Amniotic epithelial cell (primary cell): ENCODE results near the gene FIGN.

Experiments used
- DNase-seq: peaks from one replicate; pipeline ENCODE4 v3.0.0-alpha.2; 2010; ENCODE audit warnings: low read depth

FIGN gene

DNA sequence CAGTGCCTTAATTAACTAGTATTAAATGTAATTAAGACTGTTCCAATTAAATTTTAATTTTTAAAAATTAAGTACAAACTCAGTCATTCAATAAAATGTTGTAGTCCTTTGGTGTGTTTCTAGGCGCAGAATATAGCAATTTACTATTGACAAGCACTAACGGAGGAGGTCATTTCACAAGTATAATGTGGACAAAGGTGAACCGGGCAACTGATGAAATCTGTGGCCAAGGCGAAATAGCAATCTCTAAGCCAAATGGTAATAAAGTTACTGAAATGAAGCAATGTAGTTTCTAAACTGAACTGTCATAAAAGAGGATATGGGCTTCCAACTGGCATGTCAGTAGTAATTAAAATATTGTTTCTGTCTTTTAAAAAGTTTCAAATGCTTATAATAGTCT is 27.5 kb downstream of the FIGN start:
- no peak for DNase-seq

DNA sequence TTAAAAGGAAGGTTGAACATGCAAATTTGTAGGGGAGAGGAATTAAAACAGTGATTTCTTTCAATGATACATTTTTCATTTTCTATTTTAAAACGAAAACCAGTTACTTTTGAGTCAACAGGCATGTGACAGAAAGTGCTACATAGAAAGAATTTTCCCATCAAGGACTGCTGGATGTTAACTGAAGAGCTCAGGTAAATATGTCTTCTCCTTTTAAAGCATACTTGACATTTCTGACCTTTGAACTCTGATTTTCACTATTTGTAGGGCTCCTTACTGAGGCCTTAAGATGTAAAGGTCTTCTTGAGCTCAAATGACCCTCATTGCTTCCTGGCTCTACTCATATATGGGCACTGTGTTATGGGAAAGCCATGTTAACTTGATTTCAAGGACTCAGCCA is 32.4 kb downstream of the FIGN start:
- DNase-seq = no peak

DNA sequence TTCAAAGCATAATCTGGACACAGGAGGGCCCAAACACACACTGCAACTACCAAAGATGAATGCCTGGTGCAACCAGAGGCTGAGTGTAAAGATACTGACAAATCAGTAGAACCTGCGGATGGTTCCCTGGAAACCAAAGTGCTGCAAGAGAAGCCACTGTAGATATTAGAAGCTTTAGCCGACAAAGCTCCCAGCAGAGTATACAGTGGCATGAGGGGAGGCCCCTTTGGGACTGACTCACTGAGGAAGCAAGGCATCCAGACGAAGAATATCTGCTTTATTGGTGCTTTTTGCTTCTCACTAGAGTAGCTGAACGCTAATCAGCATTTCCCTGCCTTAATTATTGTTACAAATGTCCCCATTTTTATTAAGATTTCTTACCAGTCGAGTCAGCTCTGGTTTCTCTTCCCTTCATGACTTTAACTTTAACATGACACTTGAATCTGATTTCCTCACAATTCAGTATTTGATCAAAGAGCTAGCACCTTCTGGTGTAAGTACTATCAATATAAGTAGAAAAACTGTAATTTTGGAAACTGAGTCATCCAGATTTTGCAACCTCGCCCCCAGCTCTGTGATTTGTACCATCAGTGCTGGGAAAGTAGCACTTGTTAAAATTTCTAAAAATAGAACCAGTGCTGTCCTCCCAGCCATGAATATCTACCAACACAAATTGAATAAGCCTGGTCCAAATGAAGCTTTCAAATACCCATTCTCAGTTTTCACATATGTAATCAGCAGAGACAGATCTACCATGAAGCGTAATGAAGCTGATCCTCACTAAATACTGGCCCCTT is 34.2 kb downstream of the FIGN start:
- DNase-seq = peak; percentile 26

DNA sequence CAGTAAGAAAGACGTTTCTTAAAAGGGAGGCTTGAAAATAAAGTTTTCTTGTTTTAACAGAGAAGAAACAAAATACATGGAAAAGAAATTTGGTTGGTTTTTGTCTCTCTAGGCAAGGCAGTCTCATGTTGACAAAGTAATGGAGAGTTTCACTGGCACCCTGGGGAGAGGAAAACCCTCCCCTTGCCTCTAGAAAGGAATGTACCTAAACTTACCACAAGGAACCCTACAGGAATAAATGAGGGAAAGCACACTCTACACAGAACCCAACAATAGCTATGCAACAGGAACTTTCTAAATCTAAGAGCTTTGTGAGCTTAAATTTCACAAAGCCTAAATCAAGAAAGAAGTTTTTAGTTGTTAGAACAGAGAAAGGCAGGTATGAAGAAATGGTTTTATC is 37.0 kb downstream of the FIGN start:
- no peak for DNase-seq

DNA sequence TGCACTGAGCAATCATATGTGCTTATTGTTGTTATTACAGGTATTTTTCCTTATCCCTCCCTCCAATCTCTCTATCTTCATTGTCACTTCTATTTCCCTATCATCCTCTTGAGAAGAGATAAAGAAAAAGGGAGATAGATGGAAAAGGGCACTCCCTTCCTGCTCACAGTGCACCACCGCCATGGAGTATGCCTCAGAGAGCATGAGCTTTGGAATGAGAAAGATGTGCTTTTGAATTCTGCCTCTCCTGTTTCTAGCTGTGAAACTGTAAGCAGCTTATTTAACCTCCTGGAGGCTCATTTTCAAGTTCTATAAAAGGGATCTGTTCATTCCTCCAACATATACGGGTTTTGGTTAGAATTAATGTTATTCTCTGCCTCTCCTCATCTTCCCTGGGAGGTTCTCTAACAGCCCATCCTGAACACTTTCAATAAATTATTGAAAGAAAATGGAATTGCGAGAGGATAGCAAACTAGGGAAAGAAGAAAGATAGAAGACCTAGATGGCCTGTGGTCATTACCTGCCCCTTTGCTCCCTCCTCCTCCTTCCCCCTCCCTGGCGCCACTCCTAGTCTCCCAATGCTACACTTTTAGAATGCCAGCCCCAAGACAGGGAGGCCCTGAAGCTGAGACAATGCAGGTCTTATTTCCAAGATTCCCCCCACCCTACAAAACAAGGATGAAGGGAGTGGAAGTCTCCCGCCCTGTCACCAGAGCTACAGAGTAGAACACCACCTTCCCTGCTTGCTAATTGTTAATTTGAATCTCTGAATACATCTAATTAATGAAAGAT is 37.8 kb downstream of the FIGN start:
- no peak for DNase-seq

DNA sequence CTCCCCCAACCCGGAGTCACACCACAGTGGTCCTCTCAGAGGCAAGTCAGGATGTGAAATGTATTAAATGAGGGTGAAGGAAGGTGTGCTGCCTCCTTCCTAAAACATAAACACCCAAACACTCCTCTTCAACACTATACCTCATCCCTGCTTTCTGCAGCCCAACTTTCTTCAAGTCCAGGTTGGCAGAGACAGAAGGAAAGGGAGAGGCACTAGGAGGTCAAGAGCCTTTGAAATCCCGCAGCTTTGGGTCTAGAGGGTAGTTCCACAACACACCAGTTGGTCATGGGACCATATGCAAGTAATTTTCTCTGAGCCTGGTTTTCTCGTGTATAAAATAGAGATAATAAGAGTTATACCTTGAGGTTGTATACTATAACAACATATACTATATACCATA is 38.4 kb downstream of the FIGN start:
- DNase-seq = no peak

DNA sequence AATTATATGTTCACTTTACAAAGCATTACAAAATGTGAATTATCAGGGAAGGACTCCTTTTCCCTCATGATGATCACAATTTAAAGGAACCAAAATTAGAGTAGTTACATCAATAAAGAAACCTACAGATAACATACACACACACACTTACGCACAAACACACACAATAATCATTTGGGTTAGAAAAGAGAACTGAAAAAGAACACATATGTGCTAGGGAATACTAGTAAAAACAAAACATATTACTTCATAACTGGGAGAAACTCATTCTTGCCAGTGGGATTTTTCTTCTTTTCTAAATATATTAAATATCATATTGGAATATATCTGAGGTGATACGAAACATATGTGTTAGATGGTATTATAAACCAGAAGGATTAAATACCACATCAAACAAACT is 42.3 kb downstream of the FIGN start:
- DNase-seq = no peak

DNA sequence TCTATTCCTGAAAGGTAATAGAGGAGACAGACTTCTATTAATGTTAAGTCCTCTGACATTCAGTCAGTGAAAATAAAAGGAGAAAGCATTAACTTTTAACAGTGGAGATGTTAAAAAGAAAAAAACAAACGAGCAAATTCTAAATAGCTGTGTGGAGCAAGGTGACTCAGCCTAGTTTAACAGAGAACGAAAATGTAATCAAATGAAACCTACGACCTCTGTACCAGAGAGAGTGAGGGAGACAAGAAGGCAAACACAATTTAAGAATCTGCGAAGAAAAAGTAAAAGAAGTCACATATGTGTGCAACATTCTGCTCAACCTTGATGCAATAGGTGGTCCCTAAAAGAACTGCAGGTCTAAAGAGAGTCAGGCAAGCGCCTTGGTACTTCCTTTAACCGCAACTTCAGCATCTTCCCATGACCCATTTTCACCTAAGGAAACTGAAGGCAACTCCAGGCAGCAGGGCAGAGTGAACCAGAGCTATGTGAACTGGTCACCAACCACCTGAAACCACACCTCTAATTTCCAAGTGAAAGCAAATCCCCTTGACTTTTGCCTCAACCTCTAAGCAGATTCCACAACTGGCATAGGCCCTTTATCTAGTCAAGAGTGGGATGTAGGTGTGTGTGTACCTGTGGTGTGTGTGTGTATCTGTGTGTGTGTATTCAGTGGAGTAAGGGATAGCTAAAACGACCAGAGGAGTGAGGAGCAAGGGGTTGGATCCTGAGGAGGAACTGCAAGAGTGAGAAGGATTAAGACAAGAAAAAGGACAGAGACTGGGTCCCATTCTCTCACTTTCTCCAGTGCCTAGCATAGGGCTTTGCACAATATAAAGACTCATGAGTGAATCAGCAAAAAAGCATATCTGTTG is 43.0 kb downstream of the FIGN start:
- peak; percentile 32 for DNase-seq

DNA sequence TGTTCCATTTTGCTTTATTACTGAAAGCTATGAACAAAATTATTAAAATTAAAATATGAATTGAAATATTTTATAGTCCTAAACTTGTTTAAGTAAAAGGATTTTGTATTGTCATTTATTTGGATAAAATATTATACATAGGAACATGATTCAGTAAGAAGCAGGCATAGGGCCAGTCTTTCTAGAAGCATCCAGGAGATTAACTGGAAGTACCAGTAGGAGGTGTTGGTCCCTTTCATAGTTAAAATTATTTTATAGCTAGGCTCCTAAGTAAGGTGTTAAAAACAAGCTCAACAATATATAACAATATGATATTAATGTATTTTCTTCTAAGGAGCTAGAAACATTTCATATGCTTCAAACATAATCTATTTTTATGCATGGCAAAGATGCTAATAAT is 43.7 kb downstream of the FIGN start:
- no peak for DNase-seq

DNA sequence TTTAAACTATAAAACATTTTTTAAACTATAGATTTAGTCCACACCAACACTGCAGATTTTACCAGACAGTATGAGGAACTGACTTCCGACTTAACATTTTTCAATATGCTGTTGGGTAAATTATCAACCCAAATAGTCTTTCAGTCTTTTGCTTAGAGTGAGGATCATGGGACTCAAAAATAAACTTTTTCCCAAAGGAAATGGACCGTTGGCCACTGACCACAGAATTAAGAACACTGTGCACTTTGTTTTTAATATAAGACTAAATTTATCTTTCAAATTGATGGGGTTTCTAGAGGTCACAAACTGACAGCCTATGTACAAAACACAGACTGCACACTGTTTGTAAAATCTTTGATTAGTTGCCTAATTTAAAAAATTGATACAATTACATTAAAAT is 44.9 kb downstream of the FIGN start:
- DNase-seq = no peak

DNA sequence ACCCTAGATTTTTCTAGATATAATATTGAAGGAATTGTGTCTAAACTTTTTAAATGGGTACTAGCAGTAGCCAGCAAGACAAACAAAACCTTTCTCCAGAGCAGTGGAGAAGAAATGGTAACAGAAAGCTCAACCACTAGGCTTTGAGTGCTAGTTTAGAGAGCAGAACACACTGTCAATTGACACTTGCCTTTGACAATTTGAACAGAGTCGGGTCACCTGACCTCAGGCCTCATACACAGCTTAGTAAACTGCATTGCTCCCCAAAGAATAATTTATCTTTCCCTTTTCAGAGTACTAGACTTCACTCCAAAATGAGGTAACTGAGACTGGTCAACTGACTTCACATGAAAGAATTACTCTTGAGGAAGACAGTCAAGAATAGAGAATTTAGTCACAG is 48.6 kb downstream of the FIGN start:
- no peak for DNase-seq

DNA sequence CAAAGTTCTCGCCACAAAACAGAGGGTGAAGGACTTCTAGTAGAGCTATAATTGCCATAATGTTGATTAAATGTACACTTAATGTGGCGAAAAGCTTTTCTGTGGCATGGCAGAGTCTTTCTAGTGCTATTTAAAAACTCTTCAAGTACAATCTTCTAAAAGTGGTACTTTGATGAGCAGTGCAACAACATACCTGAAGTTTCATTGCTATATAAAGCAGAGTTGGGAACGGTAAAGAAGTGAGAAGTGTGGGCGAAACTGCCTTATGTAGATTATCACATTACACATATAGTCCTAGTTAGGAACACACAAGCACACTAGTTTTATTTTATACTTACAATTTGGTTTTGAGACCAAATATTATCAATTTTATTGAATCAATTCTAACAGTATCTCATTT is 49.5 kb downstream of the FIGN start:
- no peak for DNase-seq

DNA sequence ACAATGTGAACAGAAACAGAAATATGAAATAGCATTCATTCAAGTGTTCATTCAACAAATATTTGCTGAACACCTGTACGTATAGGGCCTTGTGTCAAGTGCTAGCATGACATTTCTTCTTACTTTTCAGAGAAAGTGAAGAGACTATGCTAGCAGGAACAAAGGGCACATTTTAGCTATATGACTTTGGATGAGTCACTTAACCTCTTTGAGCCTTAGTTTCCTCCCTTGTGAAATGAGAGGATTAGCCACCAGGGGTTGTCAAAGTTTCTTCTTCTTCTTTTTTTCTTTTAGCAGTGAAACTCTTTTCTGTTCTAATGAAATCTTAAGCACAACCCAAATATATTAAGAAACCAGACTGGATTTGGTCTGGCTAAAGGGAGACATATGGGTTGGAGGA is 53.1 kb downstream of the FIGN start:
- peak; percentile 58 for DNase-seq

DNA sequence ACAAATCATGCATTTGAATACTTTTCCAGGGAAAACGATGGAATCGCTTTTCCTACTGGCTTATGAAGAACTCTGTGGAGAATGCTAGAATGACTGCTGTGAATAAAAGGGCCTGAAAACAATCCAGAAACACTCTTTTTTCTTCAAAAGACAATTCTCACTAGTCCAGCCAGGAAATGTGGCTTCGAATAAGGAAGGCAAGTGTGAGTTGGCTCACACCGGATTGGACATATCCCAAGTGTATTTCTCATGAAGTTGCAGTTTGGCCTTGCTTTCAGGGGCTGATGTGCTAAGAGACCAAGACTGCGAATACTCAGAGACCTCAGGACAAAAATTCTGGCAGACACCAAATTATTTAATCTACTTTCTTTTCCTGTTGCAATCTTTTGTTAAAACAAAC is 54.1 kb downstream of the FIGN start:
- DNase-seq = no peak

DNA sequence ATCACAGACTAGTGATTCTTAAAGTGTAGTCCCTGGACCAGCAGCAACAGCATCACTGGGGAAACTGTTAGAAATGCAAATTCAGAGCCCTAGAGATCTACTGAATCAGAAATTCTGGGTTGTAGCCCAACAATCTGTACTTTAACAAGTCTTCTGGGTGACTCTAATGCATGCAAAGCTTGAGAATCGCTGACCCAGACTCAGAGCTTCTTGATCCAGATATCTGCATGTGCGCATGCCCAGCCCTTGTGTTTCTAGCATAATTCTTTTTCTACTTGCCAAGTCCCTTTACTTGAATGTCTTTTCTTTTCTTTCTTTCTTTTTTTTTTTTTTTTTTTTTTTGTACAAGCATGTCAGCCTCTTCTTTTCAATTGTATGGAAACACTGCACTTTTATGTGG is 60.4 kb downstream of the FIGN start:
- no peak for DNase-seq

DNA sequence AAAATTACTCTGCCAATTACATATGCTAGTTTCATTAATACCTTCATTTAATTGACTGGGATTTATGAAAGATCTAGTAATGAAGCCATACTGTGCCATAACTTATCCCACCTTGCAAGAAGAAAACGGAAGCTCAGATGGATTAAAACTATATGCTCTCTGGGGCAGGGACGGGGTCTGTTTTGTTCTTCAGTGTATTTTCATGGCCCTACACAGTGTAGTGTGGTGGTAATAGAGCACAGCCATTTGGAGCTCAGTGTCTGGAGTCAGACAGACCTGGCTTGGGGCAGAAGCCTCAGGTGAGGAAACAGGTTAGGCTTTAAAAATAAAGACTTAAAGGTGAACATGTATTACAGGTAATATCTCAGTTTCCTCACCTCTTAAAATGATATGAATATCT is 62.3 kb downstream of the FIGN start:
- no peak for DNase-seq

DNA sequence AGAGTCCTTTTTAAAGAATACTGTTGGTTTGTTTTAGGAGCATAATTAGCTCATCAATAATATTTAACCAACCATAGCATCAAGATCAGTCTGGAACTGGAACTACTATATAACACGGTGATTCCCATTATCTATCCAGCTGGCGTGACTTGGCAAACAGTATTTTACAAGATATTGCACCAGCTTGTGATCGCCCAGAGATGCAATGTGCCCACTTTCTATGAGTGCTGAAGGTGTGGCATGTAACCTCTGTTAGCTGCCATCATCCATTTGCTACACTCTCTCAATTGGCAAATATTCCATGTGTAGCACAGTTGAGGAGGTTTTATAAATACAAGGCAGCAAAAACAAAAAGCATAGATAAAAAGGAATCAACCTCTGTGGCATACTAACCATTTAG is 64.9 kb downstream of the FIGN start:
- no peak for DNase-seq

DNA sequence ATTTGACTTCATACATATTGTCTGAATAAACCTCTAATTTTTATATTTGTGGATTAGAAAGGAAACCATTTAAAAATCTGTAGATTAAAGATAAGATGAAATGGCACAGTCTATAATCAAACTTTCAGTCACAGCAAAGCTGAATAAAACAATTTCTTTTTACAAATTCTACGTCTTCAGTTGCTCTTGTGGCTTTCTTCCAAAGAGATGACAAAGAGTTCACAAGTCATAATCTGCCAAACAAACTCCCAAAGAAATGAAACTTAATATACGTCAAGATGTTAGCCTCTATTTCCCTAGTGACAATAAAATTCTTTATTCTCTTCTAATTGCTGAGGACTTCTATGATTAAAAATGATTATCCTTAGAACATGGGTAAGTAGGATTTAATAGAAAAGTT is 66.3 kb downstream of the FIGN start:
- no peak for DNase-seq

DNA sequence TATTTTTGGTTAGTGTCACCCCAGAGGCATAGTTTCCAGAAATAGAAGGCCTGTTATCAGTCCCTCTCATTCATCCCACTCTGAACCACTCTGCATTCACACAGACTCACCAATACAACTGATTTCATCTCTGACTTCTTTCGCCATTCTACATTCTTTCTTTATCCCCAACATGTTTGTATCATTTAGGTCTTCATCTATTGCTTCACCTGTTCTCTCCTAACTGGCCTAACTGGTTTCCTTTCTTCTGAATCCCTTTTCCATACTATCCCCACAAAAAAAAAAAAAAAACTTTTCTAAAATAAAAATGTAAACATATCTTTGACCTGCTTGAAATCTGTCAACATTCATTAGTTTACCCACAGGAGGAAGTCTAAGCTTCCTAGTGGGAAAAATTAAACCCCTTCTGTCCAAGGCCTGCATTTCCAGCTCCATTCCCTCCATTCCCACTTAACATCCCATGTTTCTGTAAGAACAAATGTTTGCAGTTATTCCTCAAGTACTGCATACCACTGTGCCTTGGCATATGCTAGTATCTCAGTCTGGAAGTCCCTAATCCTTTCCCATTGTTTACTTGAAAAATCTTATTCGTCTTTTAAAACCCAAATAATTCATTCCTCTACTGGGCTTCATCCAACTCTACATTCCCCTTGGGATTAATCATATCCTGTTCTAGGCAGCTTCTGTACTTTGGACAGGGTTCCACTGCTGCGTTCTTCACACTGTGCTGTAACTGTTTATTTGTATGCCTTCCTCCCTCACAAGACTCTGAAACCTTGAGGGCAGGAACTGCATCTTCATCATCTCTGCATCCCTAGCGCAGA is 68.5 kb downstream of the FIGN start:
- DNase-seq = peak; percentile 99

DNA sequence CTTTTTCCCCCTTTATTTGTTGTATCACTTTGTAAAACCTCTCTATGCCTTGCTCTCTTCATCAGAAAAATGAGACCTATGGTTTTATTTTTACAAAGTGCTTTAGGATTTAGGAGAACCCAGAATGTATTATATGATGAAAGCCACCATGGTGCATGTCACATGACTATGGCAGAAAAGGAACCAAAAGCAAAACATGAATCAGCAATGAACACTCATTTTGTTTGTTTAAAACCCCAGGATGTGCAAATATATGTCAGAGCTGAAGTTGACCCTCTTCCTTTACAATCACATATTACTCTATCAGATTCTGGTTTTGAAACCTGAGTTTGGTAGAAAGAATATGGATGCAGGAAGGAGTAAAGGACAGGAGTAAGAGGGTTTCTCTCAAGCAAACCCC is 70.0 kb downstream of the FIGN start:
- peak; percentile 27 for DNase-seq

DNA sequence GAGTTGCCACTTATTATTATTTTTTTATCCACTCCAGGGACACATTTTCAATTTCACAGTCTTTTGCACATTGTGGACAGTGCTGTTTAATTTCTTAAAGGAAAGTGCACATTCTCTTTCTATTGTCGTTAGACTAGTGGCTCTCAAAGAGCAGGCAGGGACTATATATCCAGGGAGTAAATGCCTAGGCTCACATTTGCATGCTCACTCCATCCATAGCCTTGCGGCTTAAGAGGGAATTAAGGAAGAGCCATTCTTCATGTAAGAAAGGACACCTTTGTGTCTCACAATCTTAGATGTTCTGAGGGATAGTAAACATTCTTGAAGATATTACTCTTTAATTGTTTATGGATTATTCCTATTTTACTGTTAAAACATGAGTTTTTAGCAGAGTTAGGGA is 70.8 kb downstream of the FIGN start:
- peak; percentile 13 for DNase-seq

DNA sequence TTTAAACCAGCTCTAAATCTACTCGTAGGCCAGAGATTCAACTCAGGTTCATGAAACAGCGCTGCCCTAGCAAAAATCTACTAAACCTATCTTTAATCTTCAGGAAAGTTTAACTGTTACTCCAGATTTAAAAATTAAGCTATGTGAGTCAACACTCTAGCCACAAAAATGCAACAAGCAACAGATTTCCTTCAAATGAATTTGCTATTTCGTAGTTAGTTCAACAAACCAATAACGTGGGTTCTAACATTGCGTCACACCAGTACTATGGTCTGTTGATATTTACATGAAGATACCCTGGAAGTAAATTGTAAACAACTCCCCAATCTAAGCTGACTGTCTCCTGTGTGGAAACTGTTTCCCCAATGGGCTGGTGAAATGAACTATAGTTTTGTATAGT is 71.2 kb downstream of the FIGN start:
- DNase-seq = peak; percentile 96
